Breast epithelium (tissue), 3 donors: ENCODE data around the gene DNAJC3.
"Not testable (repeated sequence)": the region's sequence is repeated elsewhere in the genome, so short reads cannot be mapped to it uniquely, and the experiment has no call there.

ENCODE experiments used
- POLR2AphosphoS5 ChIP-seq, 3 donors: sonication (generic); formaldehyde crosslinking; IDR thresholded peaks; one replicate each; pipeline ENCODE4 v1.6.1; 2017; ENCODE audit warnings: antibody characterized with exemption in 3 of 3
- TF ChIP-seq, protein P1 (sequence below), 3 donors: fragments of 450-650 bp; IDR thresholded peaks; one replicate each; pipeline ENCODE4 v1.5.1; 2016 to 2017; ENCODE audit warnings: antibody characterized with exemption in 3 of 3, mild to moderate bottlenecking in 3 of 3, moderate library complexity in 3 of 3

GRCh38 chr13:95762626-95763025 lies 85.7 kb downstream of the DNAJC3 start:
- not testable (repeated sequence) for TF ChIP-seq POLR2AphosphoS5 (IDR thresholded peaks at IDR 0.05)
- TF ChIP-seq, protein P1, sequence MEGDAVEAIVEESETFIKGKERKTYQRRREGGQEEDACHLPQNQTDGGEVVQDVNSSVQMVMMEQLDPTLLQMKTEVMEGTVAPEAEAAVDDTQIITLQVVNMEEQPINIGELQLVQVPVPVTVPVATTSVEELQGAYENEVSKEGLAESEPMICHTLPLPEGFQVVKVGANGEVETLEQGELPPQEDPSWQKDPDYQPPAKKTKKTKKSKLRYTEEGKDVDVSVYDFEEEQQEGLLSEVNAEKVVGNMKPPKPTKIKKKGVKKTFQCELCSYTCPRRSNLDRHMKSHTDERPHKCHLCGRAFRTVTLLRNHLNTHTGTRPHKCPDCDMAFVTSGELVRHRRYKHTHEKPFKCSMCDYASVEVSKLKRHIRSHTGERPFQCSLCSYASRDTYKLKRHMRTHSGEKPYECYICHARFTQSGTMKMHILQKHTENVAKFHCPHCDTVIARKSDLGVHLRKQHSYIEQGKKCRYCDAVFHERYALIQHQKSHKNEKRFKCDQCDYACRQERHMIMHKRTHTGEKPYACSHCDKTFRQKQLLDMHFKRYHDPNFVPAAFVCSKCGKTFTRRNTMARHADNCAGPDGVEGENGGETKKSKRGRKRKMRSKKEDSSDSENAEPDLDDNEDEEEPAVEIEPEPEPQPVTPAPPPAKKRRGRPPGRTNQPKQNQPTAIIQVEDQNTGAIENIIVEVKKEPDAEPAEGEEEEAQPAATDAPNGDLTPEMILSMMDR (IDR thresholded peaks at IDR 0.05) = not testable (repeated sequence)
